ENCODE results near the gene GDF2.

GDF2 gene

DNA sequence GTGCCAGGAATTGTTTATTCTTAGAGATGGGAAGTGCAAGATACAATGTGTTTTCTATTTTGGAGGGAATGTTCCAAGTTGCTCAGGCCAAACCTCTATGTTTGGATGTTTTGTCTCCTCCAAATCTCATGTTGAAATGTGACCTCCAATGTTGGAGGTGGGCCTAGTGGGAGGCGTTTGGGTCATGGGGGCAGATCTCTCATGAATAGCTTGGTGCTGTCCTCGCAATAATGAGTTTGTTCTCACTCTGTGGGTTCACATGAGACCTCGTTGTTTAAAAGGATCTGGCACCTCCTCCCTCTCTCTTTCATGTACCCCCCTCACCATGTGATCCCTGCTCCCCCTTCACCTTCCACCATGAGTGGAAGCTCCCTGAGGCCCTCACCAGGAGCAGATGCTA is 30.6 kb upstream of the GDF2 start:
- DNase-seq, result no peak

GRCh38 chr10:47294057-47294456 is 28.2 kb upstream of the GDF2 start:
- DNase-seq, result no peak

DNA sequence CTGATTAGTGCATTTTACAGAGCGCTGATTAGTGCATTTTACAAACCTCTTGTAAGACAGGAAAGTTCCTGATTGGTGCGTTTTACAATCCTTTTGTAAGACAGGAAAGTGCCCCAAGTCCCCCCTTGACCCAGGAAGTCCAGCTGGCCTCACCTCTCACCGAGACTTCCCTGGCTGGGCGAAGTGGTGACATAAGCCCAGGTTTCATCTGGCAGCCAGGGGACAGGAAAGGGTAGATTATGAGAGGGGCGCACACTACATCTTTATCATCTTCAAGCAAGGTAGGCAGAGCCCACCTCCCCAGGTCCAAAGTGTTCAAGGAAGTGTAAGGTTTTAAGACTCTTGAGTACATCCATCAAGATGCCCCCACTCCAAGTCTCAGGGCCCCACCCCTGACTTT is 27.8 kb upstream of the GDF2 start:
- peak in 1 of 2 experiments; percentile 0 for DNase-seq

GRCh38 chr10:47295411-47295810 is 26.8 kb upstream of the GDF2 start:
- DNase-seq, result no peak

DNA sequence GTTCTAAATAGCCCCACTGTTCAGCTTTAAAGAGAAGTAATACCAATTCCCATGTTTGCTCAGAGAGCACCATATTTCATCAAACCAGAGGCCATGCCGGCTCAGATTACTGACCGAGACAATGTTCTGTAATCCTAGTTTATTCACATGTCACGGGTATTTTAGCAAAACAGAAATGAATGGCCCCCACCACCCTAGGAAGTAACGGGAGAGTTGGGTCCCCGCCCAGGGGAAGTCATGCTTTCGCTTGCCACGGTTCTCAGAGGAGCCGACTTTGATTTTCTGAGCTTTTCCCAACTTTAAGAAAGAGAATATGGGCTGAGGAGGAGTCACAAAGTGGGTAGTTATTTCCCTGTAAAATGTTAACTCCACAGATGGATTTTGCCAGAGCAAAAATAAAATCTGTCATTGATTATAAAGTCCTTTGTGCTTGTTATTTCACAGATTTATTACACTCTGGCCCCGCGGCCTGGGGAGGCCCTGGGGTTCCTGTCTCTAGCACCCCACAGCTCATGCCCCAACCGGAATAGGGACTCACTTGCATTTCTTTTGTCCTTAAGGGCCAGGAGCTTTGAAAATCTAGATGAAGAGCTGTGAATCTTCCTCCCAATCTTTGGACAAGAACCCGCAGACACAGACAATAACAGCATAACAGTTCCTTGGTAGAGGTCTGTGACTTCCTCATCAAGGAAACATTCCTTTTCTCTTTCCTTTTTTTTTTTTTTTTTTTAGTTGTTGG is 25.9 kb upstream of the GDF2 start:
- DNase-seq, result no peak

DNA sequence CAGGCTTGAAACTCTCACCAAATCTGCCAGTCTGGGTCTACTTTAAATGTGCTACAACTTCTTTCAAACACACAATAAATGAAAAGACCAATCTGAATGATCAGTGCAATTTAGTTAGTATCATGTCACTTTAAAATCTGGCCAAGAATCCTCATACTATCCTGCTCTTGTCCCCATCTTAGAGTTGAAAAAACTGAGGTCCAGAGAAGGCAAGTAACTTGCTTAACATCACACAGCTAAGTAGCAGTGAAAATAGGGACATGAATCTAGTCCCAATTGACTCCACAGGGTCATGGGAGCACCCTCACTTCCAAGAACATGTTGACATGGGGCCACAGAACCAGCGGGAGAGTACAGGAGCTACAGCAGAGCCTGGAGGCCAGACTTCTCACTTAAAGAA is 25.3 kb upstream of the GDF2 start:
- no peak for DNase-seq

DNA sequence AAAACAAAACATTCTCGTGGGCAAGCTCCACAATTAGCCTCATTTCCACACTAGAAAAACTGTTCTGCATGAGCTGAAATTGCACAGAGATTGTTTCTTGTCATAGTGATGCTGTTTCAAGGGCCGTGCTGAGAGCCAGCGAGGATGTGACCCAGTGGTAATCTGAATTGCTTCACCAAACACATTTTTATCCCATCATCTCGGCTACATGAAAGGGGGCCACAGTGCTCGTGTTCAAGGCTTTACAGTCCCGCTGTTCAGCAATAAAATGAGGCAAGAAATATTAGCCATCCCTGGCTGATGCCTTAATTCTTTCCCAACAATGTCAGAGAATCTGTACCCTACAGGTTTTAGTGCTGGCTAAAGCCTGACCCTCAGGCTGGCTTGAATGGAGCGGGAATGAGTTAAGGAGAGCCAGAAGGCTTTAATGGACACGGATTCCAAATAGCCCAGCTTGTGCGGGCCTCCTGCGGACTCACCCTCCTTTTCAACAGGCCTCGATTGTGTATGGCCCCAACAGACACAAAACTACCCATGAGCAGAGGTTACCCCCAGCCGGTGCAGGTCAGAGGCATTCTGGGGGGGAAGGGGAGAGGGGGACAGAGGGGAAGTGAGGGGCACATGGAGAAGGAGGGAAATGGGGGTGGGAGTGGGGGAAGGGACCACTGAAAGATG is 24.3 kb upstream of the GDF2 start:
- no peak for DNase-seq

- DNase-seq, result no peak
These were observed 23.5 kb upstream of the GDF2 start for GRCh38 chr10:47298715-47299114.

- peak in 1 of 2 experiments; percentile 44 for DNase-seq
These were observed 22.4 kb upstream of the GDF2 start, which contains the start of gene GDF10 for GRCh38 chr10:47299611-47300428. Gene GDF10 (plus strand): TSS chr10:47300197. CDS start chr10:47300652, 455 bp downstream.

DNA sequence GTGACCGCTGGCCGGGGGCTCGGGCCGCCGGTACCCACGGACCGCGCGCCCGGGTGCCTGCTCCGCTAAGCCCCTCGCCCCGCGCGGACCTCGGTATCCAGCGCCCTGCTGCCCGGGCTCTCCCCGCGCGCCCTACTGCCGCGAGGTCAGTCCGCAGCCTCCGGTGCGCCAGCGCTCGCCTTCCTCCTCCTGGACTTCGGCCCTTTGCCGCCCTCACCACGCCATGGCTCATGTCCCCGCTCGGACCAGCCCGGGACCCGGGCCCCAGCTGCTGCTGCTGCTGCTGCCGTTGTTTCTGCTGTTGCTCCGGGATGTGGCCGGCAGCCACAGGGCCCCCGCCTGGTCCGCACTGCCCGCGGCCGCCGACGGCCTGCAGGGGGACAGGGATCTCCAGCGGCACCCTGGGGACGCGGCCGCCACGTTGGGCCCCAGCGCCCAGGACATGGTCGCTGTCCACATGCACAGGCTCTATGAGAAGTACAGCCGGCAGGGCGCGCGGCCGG is 21.8 kb upstream of the GDF2 start:
- DNase-seq, result no peak

- DNase-seq, result no peak
These were observed 20.4 kb upstream of the GDF2 start for GRCh38 chr10:47301833-47302232.

DNA sequence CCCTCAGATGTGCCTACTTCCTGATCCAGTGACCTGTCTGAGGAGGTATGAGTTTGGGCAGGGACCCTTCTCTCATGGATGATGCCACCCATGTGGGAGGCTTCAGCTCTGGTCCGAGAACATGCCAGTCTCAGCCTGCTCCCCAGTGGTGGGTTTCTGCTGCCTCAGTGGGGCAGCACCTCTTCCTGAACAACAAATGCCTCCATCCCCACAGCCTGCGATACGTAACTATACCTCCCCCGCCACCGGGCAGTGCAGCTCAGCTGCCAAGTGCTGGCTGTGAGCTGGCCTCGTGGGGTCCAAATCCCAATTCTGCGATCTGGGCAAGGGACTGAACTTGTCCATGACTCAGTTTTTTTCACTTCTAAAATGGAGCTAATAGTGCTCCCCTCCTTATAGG is 19.1 kb upstream of the GDF2 start:
- DNase-seq, result no peak

GRCh38 chr10:47303866-47304265 is 18.4 kb upstream of the GDF2 start:
- no peak for DNase-seq

DNA sequence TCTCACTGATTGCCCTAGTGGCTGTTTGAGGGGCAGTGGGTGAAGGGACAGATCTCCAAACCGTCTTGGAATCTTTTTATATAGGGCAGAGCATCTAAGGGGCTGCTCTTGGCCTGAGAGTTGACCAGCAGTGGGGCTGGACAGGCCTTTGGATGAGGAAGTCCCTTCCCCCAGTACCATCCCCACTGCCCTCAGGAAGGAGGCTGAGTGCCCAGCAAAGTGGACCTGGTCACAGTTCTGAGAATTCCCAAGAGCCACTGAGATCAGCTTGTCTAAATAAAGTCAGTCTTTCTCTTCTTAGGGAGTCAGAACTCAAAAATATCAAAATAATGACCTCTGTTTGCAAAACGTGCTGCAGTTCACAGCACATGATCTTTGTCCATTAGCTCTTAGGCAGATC is 16.7 kb upstream of the GDF2 start:
- no peak for DNase-seq

DNA sequence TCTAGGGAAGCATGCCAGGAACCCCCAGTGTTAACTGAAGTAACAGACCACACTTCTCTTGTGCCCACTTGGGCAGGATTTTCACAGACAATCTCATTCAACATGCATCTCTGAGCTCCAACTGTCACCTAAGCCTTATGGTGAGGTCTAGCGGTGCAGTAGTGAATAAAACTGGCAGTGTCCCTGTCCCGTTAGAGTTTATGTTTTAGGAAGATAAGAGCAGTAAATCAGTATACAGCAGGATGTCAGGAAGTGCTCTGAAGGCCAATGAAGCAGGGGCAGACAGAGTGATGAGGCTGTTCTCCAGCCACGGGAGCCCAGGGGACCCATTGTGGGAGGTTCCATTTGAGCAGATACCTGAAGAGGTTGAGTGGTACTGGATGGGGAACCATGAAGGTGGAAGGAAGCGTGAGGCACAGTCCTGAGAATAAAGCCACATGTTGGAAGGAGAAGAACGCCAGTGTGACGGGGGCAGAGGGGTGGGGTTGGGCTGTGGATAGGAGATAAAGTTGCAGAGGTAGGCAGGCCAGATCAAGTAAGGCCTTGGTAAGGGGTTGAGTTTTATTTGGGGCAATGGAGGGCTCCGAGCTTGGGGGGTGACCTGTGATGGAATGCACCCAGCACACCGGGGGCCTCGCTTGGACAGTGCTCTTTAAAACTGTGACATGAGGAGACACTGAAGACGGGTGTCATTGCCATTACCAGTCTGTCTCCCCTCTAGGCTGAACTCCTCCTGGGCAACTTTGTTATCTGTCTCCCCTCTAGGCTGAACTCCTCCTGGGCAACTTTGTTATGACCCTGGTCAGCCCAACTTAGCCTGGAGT is 15.7 kb upstream of the GDF2 start:
- DNase-seq, result no peak

DNA sequence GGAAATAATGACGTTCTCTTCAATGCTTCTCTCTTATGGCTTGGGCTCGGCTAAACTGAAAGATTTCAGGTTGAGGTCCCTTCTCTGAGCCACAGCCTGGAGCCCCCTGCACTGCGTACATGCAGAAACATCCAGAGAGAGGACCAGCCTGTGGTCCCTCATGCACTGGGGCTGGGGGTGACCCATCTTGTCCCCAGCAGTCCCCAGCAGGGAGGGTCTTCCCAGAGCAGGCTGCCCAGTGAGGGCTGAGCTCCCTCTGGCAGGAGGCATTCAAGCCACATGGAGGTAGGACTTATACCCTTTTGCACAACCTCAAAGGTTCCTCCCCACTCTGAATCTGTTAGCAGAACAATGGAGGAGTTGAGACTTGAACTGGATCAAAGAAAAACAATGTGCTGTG is 14.9 kb upstream of the GDF2 start:
- DNase-seq, result no peak

GRCh38 chr10:47308775-47309174 is 13.5 kb upstream of the GDF2 start:
- no peak for DNase-seq

DNA sequence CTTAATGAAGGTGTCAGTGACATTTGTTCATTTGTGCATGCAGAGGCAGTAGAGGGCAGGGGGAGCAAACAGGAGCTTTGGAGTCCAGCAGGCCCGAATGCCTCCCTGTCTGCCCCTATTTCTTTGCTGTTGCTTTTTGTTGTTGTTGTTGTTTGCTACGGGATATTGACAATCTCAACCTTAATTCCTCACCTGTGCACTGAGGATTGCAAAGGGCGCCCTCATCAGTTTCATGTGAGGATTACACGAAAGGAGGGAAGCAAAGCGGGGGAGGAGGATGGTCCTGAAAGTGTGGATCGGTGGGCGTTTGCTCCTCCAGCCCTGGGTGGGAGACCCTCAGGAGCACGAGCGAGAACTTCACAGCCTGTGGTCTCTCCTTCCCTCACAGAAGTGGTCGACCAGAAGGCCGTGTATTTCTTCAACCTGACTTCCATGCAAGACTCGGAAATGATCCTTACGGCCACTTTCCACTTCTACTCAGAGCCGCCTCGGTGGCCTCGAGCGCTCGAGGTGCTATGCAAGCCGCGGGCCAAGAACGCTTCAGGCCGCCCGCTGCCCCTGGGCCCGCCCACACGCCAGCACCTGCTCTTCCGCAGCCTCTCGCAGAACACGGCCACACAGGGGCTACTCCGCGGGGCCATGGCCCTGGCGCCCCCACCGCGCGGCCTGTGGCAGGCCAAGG is 12.7 kb upstream of the GDF2 start:
- DNase-seq, result peak in 1 of 2 experiments; percentile 42

DNA sequence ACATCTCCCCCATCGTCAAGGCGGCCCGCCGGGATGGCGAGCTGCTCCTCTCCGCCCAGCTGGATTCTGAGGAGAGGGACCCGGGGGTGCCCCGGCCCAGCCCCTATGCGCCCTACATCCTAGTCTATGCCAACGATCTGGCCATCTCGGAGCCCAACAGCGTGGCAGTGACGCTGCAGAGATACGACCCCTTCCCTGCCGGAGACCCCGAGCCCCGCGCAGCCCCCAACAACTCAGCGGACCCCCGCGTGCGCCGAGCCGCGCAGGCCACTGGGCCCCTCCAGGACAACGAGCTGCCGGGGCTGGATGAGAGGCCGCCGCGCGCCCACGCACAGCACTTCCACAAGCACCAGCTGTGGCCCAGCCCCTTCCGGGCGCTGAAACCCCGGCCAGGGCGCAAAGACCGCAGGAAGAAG is 12.2 kb upstream of the GDF2 start:
- no peak for DNase-seq

DNA sequence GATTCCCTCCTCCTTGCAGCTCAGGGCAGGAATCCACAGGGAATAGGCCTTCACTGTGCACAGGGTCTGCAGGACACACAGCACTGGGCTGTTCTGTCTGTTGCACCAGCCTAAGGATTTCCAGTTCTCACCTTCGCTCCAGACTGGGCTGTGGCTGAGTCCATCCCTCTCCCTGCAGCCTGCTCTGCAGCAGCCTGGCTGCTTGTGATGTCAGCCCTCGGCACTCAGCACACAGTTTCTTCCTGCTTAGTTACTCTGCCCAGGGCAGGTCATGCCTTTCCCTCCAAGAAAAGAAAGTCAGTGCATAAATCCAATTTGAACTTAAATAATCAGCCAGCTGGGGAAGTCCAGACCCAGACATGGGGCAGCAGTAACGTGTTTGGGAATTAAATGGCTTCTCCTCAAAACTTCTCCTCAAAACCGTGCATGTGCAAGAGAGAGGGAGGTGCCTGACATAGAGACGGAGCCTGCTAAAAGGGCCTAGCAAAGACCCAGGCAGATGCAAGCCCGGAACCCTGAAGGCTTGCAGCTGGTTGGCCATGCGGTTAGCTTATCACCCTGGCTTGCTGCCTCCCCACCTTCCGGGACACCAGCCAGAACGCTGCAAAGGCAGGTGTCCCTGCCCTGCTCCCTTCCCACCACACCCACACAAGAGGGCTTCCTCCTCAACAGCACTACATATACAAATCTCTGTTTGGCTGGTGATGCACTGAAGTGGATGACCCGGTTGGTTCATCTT is 10.9 kb upstream of the GDF2 start:
- DNase-seq, result peak; percentile 37 to 49

Measured in activated T-cell treated with anti-CD3 and anti-CD28 coated beads, Interleukin-2, amount 50 U/mL, for 48 hours (primary cell).